Hematopoietic multipotent progenitor cell (in vitro differentiated cells): Measurements from ENCODE around the gene MBD6. TPM values are rescaled to one million over a fixed set of nuclear protein-coding genes. Genes with fewer than 3 reads are reported as not detected.
A peak's percentile ranks its signal among the peaks of the same experiment; 100 is the strongest.
"Not testable (repeated sequence)": the region's sequence is repeated elsewhere in the genome, so short reads cannot be mapped to it uniquely, and the experiment has no call there.

Experiments
- DNase-seq, 3 donors: peaks; one replicate each; pipeline ENCODE4 v3.0.0-alpha.2; 2011 to 2015; ENCODE audit warnings: low read depth in 2 of 3, low spot score in 2 of 3
- total RNA-seq: library from RNA; depleted of rRNA; stranded (reverse); fragments of >200 nt; gene quantifications from one replicate; pipeline ENCODE4 v1.2.3, GENCODE V29; 2012

The MBD6 gene
- total RNA-seq, 1 donor, result 24.5 TPM

DNA sequence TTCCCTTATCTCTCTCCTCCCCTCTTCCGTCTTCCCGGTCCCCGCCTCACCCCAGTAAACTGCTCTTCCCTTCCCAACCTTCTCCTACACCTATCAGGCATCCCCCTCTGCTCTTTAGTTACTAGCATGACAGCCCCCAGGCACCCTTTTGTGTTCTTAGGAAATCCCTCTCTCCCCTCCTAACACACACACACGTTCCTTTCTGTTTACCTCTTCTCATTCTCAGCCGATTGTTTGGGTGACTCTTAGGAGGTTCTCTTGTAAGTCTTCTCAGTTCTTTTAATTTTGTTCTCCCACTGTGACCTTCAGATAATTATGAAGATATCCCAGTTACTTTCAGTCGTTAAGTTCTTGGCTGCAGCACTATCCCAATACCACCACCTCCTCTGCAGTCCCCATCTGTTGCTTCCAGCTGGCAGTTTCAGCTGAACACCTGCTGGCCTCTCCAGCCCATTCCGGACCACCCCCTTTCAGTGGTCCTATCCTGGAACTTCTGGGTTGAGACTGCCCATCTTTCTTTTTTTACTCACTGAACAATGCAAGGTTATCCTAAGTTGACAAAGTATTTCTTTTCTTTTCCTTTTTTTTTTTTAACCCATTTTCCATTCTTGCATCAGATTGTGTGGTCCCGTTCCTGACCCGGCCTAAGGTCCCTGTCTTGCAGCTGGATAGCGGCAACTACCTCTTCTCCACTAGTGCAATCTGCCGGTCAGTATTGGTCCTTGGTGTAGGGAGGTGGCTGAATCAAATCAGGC is 34.0 kb upstream of the MBD6 start:
- no peak for DNase-seq

- no peak for DNase-seq
Observed at GRCh38 chr12:57489157-57489641, 33.4 kb upstream of the MBD6 start.

GRCh38 chr12:57490126-57490525 is 32.5 kb upstream of the MBD6 start:
- no peak for DNase-seq

DNA sequence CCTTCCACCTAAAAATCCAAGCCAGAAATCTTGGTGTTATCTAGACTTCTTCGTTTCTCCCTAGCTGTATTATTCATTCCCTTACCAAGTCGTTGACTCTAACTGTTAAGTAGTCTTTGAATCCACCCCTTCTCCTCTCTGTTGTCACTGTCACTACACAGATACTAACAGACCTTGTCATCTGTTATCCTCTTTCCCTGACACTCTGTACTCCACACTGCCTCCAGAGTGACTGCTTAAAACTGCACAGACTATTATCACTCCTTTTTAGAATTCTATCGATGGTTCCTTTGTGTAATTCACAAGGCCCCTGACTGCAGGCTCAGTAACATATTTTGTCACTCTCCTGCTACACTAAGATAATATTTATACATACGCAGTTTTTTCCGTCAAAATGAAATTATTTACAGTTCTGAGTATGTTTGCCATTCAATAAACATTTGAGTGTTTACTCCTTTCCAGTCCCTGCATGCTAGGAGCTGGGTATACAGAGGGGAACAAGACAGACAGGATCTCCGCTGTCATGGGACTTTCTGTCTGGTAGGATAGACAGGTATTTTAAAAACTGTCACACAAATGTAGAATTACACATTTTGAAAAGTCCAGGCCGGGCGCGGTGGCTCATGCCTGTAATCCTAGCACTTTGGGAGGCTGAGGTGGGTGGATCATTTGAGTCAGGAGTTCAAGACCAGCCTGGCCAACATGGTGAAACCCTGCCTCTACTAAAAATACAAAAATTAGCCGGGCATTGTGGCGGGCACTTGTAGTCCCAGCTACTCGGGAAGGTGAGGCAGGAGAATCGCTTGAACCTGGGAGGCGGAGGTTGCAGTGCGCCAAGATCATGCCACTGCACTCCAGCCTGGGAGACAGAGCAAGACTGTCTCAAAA is 31.0 kb upstream of the MBD6 start:
- peak in 2 of 3 donors; percentile 33 to 48 for DNase-seq

- not testable (repeated sequence) for DNase-seq
Observed at GRCh38 chr12:57495051-57495701, 27.4 kb upstream of the MBD6 start.

DNA sequence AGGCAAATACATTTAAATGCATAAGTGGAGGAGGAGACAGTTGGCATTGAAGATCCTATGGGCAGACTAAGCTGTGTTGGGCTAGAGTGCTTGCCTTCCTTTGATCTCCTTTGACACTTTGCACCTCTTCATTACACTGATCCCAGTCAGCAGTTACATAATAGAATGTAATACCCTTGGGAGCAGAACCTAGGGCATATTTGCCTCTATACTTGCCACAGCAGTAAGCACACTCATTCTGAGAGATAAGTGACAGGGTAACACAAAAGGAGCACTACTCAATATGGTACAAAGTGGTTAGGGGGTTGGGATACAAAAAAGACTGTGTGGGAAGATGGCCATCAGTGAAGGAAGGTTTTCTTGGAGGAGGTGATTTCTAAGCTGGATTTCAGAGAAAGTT is 25.8 kb upstream of the MBD6 start:
- no peak for DNase-seq

DNA sequence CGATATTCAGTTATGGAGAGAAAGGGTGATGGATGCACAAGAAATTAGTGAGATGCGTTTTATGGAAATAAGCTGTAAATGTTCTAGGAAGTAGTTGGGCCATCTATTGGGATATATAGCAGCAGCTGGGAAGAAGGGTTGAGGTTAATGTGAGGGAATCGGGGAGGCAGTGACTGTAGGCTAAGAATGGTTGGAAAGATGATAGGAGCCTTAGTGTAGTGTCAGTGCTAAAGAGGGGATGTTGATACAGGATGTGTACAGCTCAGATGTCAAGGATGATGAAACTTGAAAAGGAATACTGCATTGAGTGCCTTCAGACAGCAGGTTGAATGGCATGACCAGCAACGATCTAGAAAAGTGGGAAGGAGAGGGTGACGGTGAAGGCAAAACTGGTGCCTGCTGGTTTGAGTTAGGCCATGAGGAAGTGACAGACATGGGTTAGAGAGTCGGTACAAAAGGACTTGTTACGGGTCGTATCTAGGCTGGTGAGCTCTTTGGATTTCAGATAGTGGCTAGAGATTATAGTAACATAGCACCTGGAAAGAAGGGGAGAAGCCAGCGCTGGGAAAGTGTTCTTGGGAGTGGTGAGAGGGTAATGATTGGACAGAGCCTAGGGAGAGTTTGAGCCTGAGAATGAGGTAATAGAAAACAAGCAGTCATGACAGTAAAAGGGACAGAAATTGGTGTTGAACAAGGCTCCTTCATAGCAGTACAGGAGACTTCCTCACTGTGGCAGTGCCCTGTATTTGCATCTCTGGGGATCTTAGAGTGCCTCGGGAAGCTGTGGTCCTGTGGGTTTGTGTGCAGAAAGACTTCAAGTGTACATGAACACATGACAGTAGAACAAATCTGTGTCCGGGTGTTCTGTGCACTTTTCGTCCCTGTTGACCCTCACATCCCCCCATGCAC is 25.1 kb upstream of the MBD6 start:
- no peak for DNase-seq

GRCh38 chr12:57498132-57498502 is 24.5 kb upstream of the MBD6 start:
- no peak for DNase-seq

DNA sequence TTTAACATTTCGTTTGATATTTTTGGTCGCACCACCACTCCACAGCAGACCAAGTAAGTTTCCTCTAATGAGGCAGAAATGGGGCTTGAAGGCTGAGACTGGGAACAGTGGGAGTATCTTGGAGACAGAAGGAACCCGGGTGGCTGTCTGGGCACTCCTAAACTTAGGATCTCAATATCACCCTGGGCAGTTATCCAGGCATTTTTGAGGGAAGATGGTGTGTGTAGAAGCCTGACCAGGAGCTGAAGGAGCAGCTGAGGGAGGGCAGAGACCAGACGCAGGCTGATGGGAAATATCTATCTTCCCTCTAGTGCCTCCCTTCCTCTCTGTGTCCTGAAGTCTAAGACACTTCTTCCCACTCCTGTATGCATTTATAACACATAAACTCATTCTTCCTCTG is 24.1 kb upstream of the MBD6 start:
- no peak for DNase-seq

DNA sequence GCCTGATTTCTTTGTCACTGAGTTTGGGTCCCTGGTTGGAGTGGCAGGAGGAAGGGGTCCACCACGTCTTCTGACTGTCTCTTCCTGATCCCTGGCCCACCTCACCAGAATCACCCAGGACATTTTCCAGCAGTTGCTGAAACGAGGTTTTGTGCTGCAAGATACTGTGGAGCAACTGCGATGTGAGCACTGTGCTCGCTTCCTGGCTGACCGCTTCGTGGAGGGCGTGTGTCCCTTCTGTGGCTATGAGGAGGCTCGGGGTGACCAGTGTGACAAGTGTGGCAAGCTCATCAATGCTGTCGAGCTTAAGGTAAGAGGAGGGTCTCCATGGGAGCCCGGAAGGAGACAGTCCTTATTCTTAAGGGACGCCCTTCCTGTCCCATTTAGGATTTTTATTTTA is 22.4 kb upstream of the MBD6 start:
- DNase-seq, result no peak

DNA sequence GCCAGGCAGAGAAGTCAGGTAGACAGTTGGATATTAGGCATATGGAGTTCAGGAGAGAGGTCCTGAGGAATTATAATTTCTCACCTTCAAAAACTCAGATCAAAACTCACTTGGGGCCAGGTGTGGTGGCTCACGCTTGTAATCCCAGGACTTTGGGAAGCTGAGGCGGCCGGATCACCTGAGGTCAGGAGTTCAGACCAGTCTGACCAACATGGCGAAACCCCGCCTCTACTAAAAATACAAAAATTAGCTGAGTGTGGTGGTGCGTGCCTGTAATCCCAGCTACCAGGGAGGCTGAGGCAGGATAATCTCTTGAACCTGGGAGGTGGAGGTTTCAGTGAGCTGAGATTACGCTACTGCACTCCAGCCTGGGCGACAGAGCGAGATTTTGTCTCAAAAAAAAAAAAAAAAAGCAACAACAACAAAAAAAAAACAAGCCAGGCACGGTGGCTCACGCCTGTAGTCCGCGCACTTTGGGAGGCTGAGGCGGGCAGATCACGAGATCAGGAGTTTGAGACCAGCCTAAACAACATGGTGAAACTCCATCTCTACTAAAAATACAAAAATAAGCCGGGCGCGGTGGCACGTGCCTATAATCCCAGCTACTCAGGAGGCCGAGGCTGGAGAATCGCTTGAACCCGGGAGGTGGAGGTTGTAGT is 20.2 kb upstream of the MBD6 start:
- not testable (repeated sequence) for DNase-seq

GRCh38 chr12:57506541-57506940 is 16.1 kb upstream of the MBD6 start:
- DNase-seq, result not testable (repeated sequence)

- DNase-seq, result not testable (repeated sequence)
Observed at GRCh38 chr12:57507796-57508195, 14.8 kb upstream of the MBD6 start.

DNA sequence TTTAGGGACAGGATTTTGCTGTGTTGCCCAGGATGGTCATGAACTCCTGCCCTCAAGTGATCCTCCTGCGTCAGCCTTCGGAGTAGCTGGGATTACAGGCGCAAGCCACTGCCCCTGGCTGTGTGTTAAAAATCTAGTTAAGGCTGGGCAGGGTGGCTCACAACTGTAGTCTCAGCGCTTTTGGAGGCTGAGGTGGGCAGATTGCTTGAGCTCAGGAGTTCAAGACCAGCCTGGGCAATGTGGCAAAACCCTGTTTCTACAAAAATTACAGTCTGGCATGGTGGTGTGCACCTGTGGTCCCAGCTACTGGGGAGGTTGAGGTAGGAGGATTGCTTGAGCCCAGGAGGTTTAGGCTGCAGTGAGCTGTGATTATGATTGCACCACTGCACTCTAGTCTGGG is 11.5 kb upstream of the MBD6 start:
- no peak for DNase-seq

- DNase-seq, result no peak
Observed at GRCh38 chr12:57511588-57512325, 10.9 kb upstream of the MBD6 start.

DNA sequence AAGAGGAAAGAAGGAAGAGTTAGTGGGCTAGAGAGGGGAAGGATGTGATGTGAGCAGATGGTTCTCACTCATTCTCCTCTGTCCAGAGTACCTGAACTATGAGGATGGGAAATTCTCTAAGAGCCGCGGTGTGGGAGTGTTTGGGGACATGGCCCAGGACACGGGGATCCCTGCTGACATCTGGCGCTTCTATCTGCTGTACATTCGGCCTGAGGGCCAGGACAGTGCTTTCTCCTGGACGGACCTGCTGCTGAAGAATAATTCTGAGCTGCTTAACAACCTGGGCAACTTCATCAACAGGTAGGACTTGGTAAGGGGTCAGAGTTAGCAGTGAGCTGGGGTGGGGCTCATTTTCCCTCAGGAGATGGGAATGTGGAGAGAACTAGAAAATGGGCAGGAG is 10.0 kb upstream of the MBD6 start:
- no peak for DNase-seq

GRCh38 chr12:57513266-57513665 is 9.4 kb upstream of the MBD6 start:
- DNase-seq, result no peak

GRCh38 chr12:57513677-57514076 is 8.9 kb upstream of the MBD6 start:
- DNase-seq, result not testable (repeated sequence)

DNA sequence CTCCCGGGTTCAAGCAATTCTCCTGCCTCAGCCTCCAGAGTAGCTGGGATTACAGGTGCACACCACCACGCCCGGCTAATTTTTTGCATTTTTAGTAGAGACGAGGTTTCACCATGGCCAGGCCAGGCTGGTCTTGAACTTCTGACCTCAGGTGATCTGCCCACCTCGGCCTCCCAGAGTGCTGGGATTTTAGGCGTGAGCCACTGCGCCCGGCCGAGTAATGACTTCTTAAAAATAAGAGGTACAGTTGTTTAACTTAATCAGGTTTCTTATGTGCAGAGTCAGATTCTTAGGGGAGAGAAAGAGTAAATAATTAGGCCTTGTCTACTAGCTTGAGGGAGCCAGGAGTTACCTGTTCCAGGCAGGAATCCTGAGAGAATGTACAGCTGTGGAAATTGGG is 8.4 kb upstream of the MBD6 start:
- DNase-seq, result not testable (repeated sequence)
